Skin of body (tissue), 2 donors: ENCODE results near the gene PNMA8A. TPM values are rescaled to one million over a fixed set of nuclear protein-coding genes. Genes with fewer than 3 reads are reported as not detected.

Experiments used
- DNase-seq: peaks from one replicate; lab custom pipeline; 2025; lab: John Stamatoyannopoulos, UW
- total RNA-seq: library from RNA; depleted of rRNA; stranded (reverse); fragments of >200 nt; gene quantifications from one replicate; pipeline ENCODE4 v1.2.3, GENCODE V29; 2014

PNMA8A gene
- total RNA-seq = 17.3 TPM

- peak; percentile 70 for DNase-seq
Observed at GRCh38 chr19:46471116-46471733, at the start of gene PNMA8A. TSS of gene PNMA8A (minus strand) at chr19:46471563. CDS start at chr19:46471035, 528 bp downstream.

GRCh38 chr19:46520616-46521015, 49.3 kb upstream of the PNMA8A start:
- DNase-seq = no peak

GRCh38 chr19:46517471-46517870, 46.1 kb upstream of the PNMA8A start:
- no peak for DNase-seq

- no peak for DNase-seq
Observed at GRCh38 chr19:46515879-46516350, 44.6 kb upstream of the PNMA8A start.

- DNase-seq = no peak
Observed at GRCh38 chr19:46515290-46515609, 43.9 kb upstream of the PNMA8A start.

GRCh38 chr19:46514589-46515289, 43.4 kb upstream of the PNMA8A start:
- no peak for DNase-seq

GRCh38 chr19:46513461-46514236, 42.3 kb upstream of the PNMA8A start:
- peak; percentile 66 for DNase-seq

- no peak for DNase-seq
Observed at GRCh38 chr19:46511237-46511636, 39.9 kb upstream of the PNMA8A start.

GRCh38 chr19:46508206-46508605, 36.8 kb upstream of the PNMA8A start:
- DNase-seq = no peak

GRCh38 chr19:46503848-46504453, 32.6 kb upstream of the PNMA8A start:
- no peak for DNase-seq

- no peak for DNase-seq
Observed at GRCh38 chr19:46502891-46503290, 31.5 kb upstream of the PNMA8A start.

- DNase-seq = no peak
Observed at GRCh38 chr19:46499692-46500091, 28.3 kb upstream of the PNMA8A start.

GRCh38 chr19:46497773-46498172, 26.4 kb upstream of the PNMA8A start:
- DNase-seq = no peak

GRCh38 chr19:46496886-46497285, 25.5 kb upstream of the PNMA8A start:
- peak; percentile 22 for DNase-seq

GRCh38 chr19:46496304-46496703, 24.9 kb upstream of the PNMA8A start:
- no peak for DNase-seq

- DNase-seq = peak; percentile 86
Observed at GRCh38 chr19:46495786-46496099, 24.4 kb upstream of the PNMA8A start, which contains the start of gene PNMA8B. TSS of gene PNMA8B (minus strand) at chr19:46495867. CDS start at chr19:46495465, 402 bp downstream.

- no peak for DNase-seq
Observed at GRCh38 chr19:46494941-46495785, 23.8 kb upstream of the PNMA8A start.

GRCh38 chr19:46494146-46494940, 23.0 kb upstream of the PNMA8A start:
- DNase-seq = no peak

- DNase-seq = peak; percentile 11
Observed at GRCh38 chr19:46493236-46494145, 22.1 kb upstream of the PNMA8A start.
